IPS-11a (cell line): Measurements from ENCODE around the gene POFUT2.

Source experiments
- H3K4me3 ChIP-seq: one replicate; pipeline ENCODE4 v1.5.1; 2013; ENCODE audit warnings: low read depth, low read length, control low read depth

The POFUT2 gene

GRCh38 chr21:45250914-45251634, 36.6 kb downstream of the POFUT2 start:
- H3K4me3 ChIP-seq = no peak overlapping the region

DNA sequence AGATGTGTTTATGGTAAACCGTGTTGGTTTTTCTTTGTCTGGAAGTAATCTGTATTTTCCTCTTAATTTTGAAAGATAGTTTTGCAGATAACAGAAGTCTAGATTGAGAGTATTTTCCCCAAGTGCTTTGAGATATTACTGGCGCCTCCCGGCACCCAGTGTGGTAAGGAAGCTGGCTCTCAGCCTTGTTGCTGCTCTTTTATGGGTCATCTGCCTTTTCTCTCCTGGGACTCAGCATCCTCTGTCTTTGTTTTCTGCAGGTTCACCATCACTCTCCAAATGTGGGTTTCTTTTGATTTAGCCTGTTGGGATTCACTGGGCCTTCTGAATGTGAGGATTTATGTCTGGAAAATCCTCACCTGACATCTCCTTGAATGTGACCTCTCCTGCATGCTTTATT, 37.4 kb downstream of the POFUT2 start:
- no peak overlapping the region for H3K4me3 ChIP-seq

DNA sequence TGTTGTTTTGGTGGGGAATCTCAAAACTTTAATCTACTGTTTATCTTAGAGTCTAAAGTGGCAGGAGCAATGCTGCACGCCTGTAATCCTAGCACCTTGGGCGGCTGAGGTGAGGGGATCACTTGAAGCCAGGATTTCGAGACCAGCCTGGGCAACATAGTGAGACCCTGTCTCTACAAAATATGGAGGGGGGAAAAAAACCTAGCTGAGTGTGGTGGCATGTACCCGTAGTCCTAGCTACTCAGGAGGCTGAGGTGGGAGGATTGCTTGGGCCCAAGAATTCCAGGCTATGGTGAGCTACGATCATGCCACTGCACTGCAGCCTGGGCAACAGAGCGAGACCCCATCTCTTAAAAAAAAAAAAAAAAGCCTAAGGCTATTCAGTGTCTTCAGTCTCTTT, 38.1 kb downstream of the POFUT2 start:
- H3K4me3 ChIP-seq = no peak overlapping the region

DNA sequence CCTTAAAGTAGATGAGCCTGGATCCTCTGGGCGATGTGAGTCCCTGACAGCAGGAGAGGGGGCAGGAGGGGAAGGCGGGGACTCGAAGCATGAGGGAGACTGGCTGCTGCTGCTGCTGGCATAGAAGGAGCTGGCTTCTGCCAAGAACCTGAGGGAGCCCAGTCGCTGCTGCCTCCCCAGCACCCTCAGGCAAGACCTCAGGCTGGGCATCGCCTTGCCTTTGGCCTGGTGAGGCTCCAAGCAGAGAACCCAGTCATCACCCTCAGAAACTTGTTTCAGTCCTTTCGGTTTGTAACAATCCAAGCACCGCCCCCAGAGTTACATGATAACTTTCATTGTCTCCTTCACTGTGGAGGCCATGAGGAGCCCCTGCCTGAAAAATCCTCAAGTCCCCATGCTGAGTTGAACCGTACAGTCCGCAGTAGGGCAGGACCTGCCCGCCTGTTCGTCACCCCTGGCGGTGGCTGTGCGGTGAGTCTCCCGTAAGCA, 38.8 kb downstream of the POFUT2 start:
- H3K4me3 ChIP-seq = no peak overlapping the region

- H3K4me3 ChIP-seq = no peak overlapping the region
These were observed 39.3 kb downstream of the POFUT2 start for GRCh38 chr21:45248301-45248892.

DNA sequence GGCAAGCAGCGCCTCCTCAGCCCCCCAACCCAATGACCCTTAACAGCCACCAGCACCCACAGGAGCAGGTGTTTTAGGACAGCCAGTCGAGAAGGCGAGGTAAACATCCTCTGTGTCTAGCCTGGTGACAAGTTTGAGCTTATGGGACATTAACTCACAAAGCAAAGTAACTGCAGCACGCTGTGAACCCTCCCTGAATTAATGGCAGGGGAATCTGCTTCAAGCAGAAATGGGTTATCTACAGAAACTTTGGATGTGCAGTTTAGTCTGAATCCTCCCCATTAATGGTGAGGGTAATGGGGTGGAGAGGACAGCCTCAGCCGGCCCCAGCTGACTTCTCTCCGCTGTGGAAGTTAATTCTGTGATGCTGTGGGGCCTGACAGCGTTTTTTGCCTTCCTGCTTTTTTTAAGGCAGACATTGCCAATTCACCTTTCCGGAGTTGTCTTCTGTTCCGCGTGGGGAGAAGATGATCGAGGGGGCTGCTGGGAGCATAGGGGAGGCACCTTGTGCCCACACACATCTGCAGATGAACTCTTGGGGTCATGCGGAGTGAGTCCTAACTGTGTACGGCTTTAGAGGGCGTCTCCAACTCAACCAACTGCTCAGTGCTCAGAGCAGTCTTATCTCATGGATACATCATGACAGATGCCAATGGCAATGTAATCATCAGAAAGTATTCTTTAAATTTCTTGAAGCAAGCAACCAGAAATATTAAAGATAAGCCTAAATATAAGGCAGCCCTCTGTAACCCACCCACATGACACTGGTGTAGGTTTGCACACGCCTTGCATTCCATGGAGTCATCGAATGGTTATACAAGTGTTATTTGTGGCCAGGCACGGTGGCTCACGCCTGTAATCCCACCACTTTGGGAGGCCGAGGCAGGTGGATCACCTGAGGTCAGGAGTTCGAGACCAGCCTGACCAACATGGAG, 41.0 kb downstream of the POFUT2 start:
- H3K4me3 ChIP-seq = no peak overlapping the region

DNA sequence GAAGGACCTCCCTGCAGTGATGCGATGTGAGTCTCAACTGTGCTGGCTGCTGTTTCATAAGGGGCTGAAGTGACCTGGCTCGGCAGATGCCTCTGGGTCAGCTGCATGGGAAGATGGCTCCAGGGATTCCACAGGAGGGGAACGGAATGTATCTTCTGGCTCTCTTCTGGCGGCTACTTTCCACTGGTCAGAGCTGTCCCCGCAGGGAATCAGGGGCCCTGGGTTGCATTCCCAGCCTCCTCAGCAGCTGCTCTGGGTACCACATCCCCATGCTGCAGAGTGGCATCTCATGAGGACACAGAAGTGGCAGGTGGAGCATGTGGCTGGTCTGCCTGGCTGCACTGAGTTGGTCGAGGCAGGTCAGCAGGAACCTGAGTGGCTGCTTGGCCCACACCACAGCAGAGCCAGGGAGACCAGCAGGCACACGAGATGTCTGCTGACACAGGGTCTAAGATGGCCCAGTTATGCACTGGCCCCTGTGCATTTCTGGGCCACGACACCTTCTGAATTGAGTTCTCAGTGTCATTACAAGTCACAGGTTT, 42.8 kb downstream of the POFUT2 start:
- no peak overlapping the region for H3K4me3 ChIP-seq

- H3K4me3 ChIP-seq = no peak overlapping the region
These were observed 44.1 kb downstream of the POFUT2 start for GRCh38 chr21:45243603-45244002.

- H3K4me3 ChIP-seq = no peak overlapping the region
These were observed 46.3 kb downstream of the POFUT2 start for GRCh38 chr21:45241357-45241756.

GRCh38 chr21:45237401-45237800, 50.3 kb downstream of the POFUT2 start:
- H3K4me3 ChIP-seq = no peak overlapping the region

DNA sequence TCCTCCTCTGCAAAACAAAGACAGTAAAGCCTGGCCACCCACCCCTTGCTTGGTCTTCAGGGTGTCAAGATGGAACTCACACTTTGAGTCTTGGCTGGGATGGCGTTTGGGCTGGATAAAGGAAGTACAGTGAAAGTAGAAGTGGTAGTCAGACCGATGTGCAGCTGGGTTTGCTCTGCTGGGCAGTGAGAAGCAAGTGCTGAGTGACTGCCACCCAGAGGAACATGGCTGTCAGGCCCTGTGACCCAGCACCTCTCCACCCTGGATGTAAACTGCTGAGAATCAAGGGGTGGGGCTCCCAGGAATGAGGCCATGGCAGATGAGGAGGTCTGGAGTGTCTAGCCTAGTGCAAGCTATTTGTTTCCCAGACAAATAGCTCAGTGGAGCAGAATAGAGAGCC, 51.2 kb downstream of the POFUT2 start:
- H3K4me3 ChIP-seq = no peak overlapping the region

DNA sequence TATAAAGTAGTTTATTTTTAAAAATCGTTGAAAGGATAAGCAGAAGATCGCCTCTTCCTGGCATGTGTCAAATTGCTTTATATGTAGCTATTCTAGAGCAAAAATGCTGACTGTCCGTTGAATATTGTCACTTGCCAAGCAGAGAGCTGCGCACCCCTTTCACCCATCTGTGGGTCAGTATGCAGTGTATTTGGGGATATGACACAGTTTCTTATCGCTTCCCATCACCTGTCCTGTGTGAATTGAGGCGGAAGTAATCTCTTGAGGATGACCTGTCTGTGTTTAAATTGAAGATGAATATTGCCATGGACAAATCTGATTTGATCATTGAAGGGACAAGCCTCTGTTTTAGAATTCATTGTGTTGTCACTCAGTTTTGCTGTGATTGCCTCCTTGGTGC, 52.2 kb downstream of the POFUT2 start:
- no peak overlapping the region for H3K4me3 ChIP-seq

GRCh38 chr21:45234965-45235364, 52.7 kb downstream of the POFUT2 start:
- H3K4me3 ChIP-seq = no peak overlapping the region

GRCh38 chr21:45234127-45234526, 53.6 kb downstream of the POFUT2 start:
- H3K4me3 ChIP-seq = no peak overlapping the region

GRCh38 chr21:45231705-45232104, 56.0 kb downstream of the POFUT2 start:
- H3K4me3 ChIP-seq = no peak overlapping the region

DNA sequence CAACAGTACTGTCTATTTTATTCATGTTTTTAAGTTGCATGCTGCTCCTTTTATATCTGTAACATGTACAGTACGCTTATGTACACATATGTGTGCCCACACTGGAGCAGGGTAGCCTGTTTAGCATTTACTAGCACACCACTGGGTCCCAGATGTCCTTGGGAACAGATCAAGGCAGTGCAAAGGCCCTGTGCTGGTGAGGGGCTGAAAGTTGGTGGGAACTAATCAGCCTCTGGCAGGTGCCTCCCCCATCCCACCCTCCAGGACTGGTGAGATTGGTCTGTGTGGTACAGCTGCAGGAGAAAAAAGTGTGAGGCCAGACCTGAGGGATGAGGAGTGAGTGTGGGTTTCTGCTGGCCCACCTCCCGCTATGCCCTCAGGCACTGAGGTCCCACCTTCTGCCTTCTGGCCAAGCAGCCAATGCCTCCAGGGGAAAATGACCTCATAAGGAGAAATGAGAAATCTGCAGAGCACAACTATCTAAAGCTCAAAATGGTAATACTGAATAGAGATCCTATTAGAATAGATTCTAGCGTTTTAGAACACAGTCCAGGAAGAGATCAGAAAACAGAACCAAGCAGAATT, 58.9 kb downstream of the POFUT2 start:
- H3K4me3 ChIP-seq = no peak overlapping the region

GRCh38 chr21:45228171-45228641, 59.5 kb downstream of the POFUT2 start:
- H3K4me3 ChIP-seq = no peak overlapping the region

GRCh38 chr21:45227735-45228134, 60.0 kb downstream of the POFUT2 start:
- H3K4me3 ChIP-seq = no peak overlapping the region

- H3K4me3 ChIP-seq = no peak overlapping the region
These were observed 61.0 kb downstream of the POFUT2 start for GRCh38 chr21:45226540-45227326.

GRCh38 chr21:45225741-45226327, 61.9 kb downstream of the POFUT2 start:
- no peak overlapping the region for H3K4me3 ChIP-seq
